SH-SY5Y (cell line): ENCODE data around the gene CORO2A.

Experiments used
- GATA2 ChIP-seq: IDR thresholded peaks from 2 replicates; pipeline ENCODE4 v1.6.1; 2011; ENCODE audit warnings: mild to moderate bottlenecking, low read depth, low read length
- GATA3 ChIP-seq: IDR thresholded peaks from 2 replicates; pipeline ENCODE4 v1.6.1; 2011; ENCODE audit warnings: low read depth, mild to moderate bottlenecking, low read length, moderate library complexity

DNA sequence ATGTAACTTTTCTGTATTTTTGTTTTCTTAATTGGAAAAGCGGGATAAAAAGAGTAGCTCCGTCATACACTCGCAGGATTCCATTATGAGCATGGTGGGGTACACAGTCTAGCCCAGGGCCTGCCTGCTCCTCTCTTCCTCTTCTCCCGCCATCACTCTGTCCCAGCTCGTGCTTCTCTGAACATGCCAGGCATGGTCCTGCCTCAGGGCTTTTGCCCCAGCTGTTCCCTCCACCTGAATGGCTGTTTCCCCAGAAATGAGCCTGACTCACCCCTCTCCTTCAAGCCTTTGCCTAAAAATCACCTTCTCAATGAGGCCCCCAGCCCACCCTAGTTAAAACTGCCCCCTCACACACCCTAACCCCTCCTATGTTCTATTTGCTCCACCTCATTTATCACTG lies 4.5 kb downstream of the CORO2A start:
- no peak for TF ChIP-seq GATA2
- TF ChIP-seq GATA3 = no peak
